ELF-1 (cell line): ENCODE results near the gene INPP5A.

ENCODE experiments used
- DNase-seq: peaks from one replicate; pipeline ENCODE4 v3.0.0-alpha.2; 2016; ENCODE audit warnings: low read depth, low spot score

The INPP5A gene

GRCh38 chr10:132611026-132611910 lies 73.7 kb downstream of the INPP5A start:
- no peak for DNase-seq

GRCh38 chr10:132611986-132612385 lies 74.4 kb downstream of the INPP5A start:
- no peak for DNase-seq

GRCh38 chr10:132612571-132613504 lies 75.3 kb downstream of the INPP5A start:
- peak; percentile 60 for DNase-seq

GRCh38 chr10:132613566-132614348 lies 76.2 kb downstream of the INPP5A start:
- no peak for DNase-seq

- no peak for DNase-seq
Observed at GRCh38 chr10:132614431-132615340, 77.1 kb downstream of the INPP5A start.

GRCh38 chr10:132615341-132616169 lies 78.0 kb downstream of the INPP5A start:
- no peak for DNase-seq

- DNase-seq: no peak
Observed at GRCh38 chr10:132616170-132616995, 78.8 kb downstream of the INPP5A start.

GRCh38 chr10:132616996-132617736 lies 79.6 kb downstream of the INPP5A start:
- DNase-seq: no peak

- no peak for DNase-seq
Observed at GRCh38 chr10:132617737-132618052, 80.1 kb downstream of the INPP5A start.

GRCh38 chr10:132618158-132618919 lies 80.8 kb downstream of the INPP5A start:
- no peak for DNase-seq

GRCh38 chr10:132619927-132620326 lies 82.3 kb downstream of the INPP5A start:
- DNase-seq: no peak

GRCh38 chr10:132624061-132624846 lies 86.7 kb downstream of the INPP5A start:
- no peak for DNase-seq

GRCh38 chr10:132624847-132625471 lies 87.4 kb downstream of the INPP5A start:
- DNase-seq: no peak

GRCh38 chr10:132626019-132626760 lies 88.6 kb downstream of the INPP5A start:
- DNase-seq: no peak
